Measurements from ENCODE around the gene UTP3. TPM values are rescaled to one million over a fixed set of nuclear protein-coding genes. Genes with fewer than 3 reads are reported as not detected.
"Not testable (repeated sequence)": the region's sequence is repeated elsewhere in the genome, so short reads cannot be mapped to it uniquely, and the experiment has no call there.

Gene UTP3
- total RNA-seq, 1 experiment from 2014 or later, result 16.4 TPM

DNA sequence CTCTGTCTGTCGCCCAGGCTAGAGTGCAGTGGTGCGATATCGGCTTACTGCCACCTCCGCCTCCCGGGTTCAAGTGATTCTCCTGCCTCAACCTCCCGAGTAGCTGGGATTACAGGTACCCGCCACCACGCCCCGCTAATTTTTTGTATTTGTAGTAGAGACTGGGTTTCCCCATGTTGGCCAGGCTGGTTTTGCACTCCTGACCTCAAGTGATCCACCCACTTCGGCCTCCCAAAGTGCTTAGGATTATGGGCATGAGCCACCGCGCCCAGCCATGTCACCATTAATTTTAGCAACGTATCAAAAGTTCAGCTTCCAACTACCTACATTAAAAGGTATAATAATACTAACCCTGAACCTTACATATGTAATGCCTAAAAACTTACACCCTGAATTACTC lies 940 bp upstream of the UTP3 start:
- Histone ChIP-seq H3K4me3 (peak overlapping the region; percentile 98), H3K9me3 (ENCODE audit: insufficient read depth, low read depth) (no peaks in the 10 kb centered on the region), H4K20me1 (ENCODE audit: insufficient read depth) (peaks cover 5% of the 10 kb centered on the region), H3K36me3 (ENCODE audit: low read depth) (no peaks in the 10 kb centered on the region), H3K4me1 (replicated peaks; ENCODE audit: insufficient read depth) (peaks cover 22% of the 10 kb centered on the region), H3K79me2 (ENCODE audit: low read depth) (peaks cover 33% of the 10 kb centered on the region), H3K4me2 (peak overlapping the region; percentile 76), H3K27me3 (ENCODE audit: insufficient read depth, low read depth) (no peaks in the 10 kb centered on the region), H3F3A (ENCODE audit: insufficient read depth, low read depth) (peaks cover 7% of the 10 kb centered on the region), H3K27ac (peak overlapping the region; percentile 76), H3K9me2 (ENCODE audit: insufficient read depth) (no peaks in the 10 kb centered on the region), H2AFZ (peak overlapping the region; percentile 99)
- intact Hi-C loops (cut with micrococcal nuclease; ENCODE audit: unreplicated experiment), result loop anchor here (10.0 kb wide), 2 partner anchors 83 to 307 kb away; partner anchors contain the start of gene DCK
- CTCF ChIA-PET, result interaction anchor here (0.6 kb wide), 1 partner anchor 562 kb away, joined by 4 read pairs; no protein-coding TSS in a partner anchor
- no TSS peak for BruUV-seq (replicated peaks)
- TF ChIP-seq EZH2 (IDR thresholded peaks at IDR 0.05; ENCODE audit: low read depth), result no peak
- no peak for TF ChIP-seq CTCF (conservative IDR thresholded peaks at IDR 0.05)
- no peak for DNase-seq
- POLR2A ChIA-PET (ENCODE audit: unreplicated experiment), result no interaction called here

- H3K4me3 ChIP-seq, result peak overlapping the region; percentile 98
- H3K4me2 ChIP-seq, result peak overlapping the region; percentile 96
- no peak for DNase-seq
- H3K9me3 ChIP-seq (ENCODE audit: insufficient read depth, low read depth), result no peaks in the 10 kb centered on the region
- intact Hi-C loops (cut with micrococcal nuclease; ENCODE audit: unreplicated experiment), result loop anchor here (1.0 to 10.0 kb wide), 4 partner anchors 16 to 306 kb away; partner anchors contain the start of gene DCK
- peaks cover 5% of the 10 kb centered on the region for H4K20me1 ChIP-seq (ENCODE audit: insufficient read depth)
- H2AFZ ChIP-seq, result peak overlapping the region; percentile 99
- H3K79me2 ChIP-seq (ENCODE audit: low read depth), result peaks cover 33% of the 10 kb centered on the region
- CTCF ChIA-PET, result interaction anchor here (0.6 kb wide), 1 partner anchor 182 kb away, joined by 13 read pairs; no protein-coding TSS in a partner anchor
- no peak for TF ChIP-seq EZH2 (IDR thresholded peaks at IDR 0.05; ENCODE audit: low read depth)
- no peak for TF ChIP-seq CTCF (conservative IDR thresholded peaks at IDR 0.05)
- H3K9me2 ChIP-seq (ENCODE audit: insufficient read depth), result no peaks in the 10 kb centered on the region
- H3K36me3 ChIP-seq (ENCODE audit: low read depth), result no peaks in the 10 kb centered on the region
- peaks cover 15% of the 10 kb centered on the region for H3F3A ChIP-seq (ENCODE audit: insufficient read depth, low read depth)
- BruUV-seq (replicated peaks), result no TSS peak
- H3K27ac ChIP-seq, result peak overlapping the region; percentile 76
- peaks cover 22% of the 10 kb centered on the region for H3K4me1 ChIP-seq (replicated peaks; ENCODE audit: insufficient read depth)
- POLR2A ChIA-PET (ENCODE audit: unreplicated experiment), result no interaction called here
- no peaks in the 10 kb centered on the region for H3K27me3 ChIP-seq (ENCODE audit: insufficient read depth, low read depth)
These were observed 481 bp downstream of the UTP3 start for GRCh38 chr4:70688795-70689231.

DNA sequence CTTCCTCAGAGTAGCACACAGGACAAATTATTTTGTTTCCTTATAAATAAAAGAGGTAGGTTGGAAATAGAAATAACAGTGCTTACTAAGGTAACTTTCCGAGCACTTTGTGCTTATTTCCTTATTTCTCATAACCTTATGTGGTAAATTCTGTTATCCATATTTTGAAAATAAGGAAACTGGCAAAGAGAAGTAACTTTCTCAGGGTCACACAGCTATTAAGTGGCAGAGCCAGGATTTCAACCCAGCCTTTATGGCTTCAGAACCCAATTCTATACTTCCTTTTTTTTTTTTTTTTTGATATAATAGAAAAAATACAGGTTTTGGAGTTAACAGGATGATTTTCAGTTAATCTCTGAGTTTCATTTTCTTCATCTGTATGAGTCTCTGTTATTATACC lies 3.3 kb downstream of the UTP3 start:
- Histone ChIP-seq H3K4me3 (no peak overlapping the region), H3K36me3 (ENCODE audit: low read depth) (no peaks in the 10 kb centered on the region), H4K20me1 (ENCODE audit: insufficient read depth) (peaks cover 5% of the 10 kb centered on the region), H2AFZ (no peak overlapping the region), H3K4me1 (replicated peaks; ENCODE audit: insufficient read depth) (peaks cover 22% of the 10 kb centered on the region), H3F3A (ENCODE audit: insufficient read depth, low read depth) (peaks cover 15% of the 10 kb centered on the region), H3K9me2 (ENCODE audit: insufficient read depth) (no peaks in the 10 kb centered on the region), H3K4me2 (no peak overlapping the region), H3K27ac (no peak overlapping the region), H3K9me3 (ENCODE audit: insufficient read depth, low read depth) (no peaks in the 10 kb centered on the region), H3K27me3 (ENCODE audit: insufficient read depth, low read depth) (no peaks in the 10 kb centered on the region), H3K79me2 (ENCODE audit: low read depth) (peaks cover 33% of the 10 kb centered on the region)
- ChIA-PET CTCF (no interaction called here), POLR2A (ENCODE audit: unreplicated experiment) (interaction anchor here (0.6 to 0.7 kb wide), 2 partner anchors 180 to 278 kb away, joined by 3 to 5 read pairs; no protein-coding TSS in a partner anchor)
- TF ChIP-seq EZH2 (IDR thresholded peaks at IDR 0.05; ENCODE audit: low read depth), result no peak
- no peak for TF ChIP-seq CTCF (conservative IDR thresholded peaks at IDR 0.05)
- no TSS peak for BruUV-seq (replicated peaks)
- intact Hi-C loops (cut with micrococcal nuclease; ENCODE audit: unreplicated experiment), result no loop called here
- no peak for DNase-seq

DNA sequence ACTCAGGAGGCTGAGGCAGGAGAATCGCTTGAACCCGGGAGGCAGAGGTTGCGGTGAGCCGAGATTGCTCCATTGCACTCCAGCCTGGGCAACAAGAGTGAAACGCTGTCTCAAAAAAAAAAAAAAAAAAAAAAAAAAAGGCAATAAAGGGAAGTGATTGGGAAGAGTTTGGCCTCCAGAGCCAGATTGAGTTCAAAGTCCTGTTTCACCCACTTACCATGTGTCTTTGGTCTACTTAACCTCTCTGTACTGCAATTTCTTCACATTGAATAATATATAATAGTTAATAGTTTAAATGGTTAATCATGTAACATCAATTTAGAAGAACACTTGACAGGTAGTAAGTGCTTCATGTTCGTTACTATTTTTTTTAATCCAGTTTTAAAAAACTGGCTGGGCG lies 6.3 kb downstream of the UTP3 start:
- H3K27ac ChIP-seq; DNase-seq; BruUV-seq (replicated peaks); H2AFZ ChIP-seq; H3K9me2 ChIP-seq (ENCODE audit: insufficient read depth); H3F3A ChIP-seq (ENCODE audit: insufficient read depth, low read depth); H3K27me3 ChIP-seq (ENCODE audit: insufficient read depth, low read depth); H3K9me3 ChIP-seq (ENCODE audit: insufficient read depth, low read depth); CTCF ChIA-PET; POLR2A ChIA-PET (ENCODE audit: unreplicated experiment); H4K20me1 ChIP-seq (ENCODE audit: insufficient read depth); H3K36me3 ChIP-seq (ENCODE audit: low read depth); intact Hi-C loops (cut with micrococcal nuclease; ENCODE audit: unreplicated experiment); H3K4me2 ChIP-seq; H3K4me3 ChIP-seq: not testable (repeated sequence)
- peaks cover 18% of the 10 kb centered on the region for H3K4me1 ChIP-seq (replicated peaks; ENCODE audit: insufficient read depth)
- peaks cover 20% of the 10 kb centered on the region for H3K79me2 ChIP-seq (ENCODE audit: low read depth)

DNA sequence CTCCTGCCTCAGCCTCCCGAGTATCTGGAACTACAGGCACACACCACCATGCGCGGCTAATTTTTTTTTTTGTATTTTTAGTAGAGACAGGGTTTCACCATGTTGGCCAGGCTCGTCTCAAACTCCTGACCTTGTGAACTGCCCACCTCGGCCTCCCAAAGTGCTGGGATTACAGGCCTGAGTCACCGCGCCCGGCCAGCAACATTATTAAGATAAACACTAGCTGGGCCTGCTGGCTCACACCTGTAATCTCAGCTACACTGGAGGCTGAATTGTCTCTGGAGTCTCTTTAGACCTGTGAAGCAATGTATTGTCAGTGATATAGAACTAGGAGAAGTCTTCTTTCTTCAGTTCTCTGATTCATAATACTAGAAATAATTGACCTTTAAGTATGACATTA lies 10.1 kb downstream of the UTP3 start:
- H3K9me2 ChIP-seq (ENCODE audit: insufficient read depth); H3K4me3 ChIP-seq; CTCF ChIA-PET; H3K4me2 ChIP-seq; H3K79me2 ChIP-seq (ENCODE audit: low read depth); DNase-seq; BruUV-seq (replicated peaks); H3K4me1 ChIP-seq (replicated peaks; ENCODE audit: insufficient read depth); H4K20me1 ChIP-seq (ENCODE audit: insufficient read depth); POLR2A ChIA-PET (ENCODE audit: unreplicated experiment); H3K36me3 ChIP-seq (ENCODE audit: low read depth); H3K27ac ChIP-seq; H3K9me3 ChIP-seq (ENCODE audit: insufficient read depth, low read depth); H2AFZ ChIP-seq; H3K27me3 ChIP-seq (ENCODE audit: insufficient read depth, low read depth); intact Hi-C loops (cut with micrococcal nuclease; ENCODE audit: unreplicated experiment); H3F3A ChIP-seq (ENCODE audit: insufficient read depth, low read depth): not testable (repeated sequence)
